Panc1 (cell line): Measurements from ENCODE around the gene HOTAIR. TPM values are rescaled to one million over a fixed set of nuclear protein-coding genes. Genes with fewer than 3 reads are reported as not detected.

ENCODE experiments used
- ATAC-seq: fragments of 200-7000 bp; cut with Tn5 transposase; 2 replicates; pipeline ENCODE4 v1.9.1; 2020; ENCODE audit warnings: mild to moderate bottlenecking, moderate library complexity
- BruUV-seq: library from RNA; stranded (reverse); fragments of 400-500 nt; replicated peaks from 2 replicates; lab custom pipeline; 2021; lab: Mats Ljungman, UMichigan
- CTCF ChIA-PET: fragments of 300-600 bp; sonication (Branson Sonifier 250); formaldehyde crosslinking; loops from one replicate; lab custom pipeline; 2022; ENCODE audit warnings: antibody characterized with exemption; lab: Charles Lee
- POLR2A ChIA-PET: fragments of 300-600 bp; sonication (Branson Sonifier 250); formaldehyde crosslinking; loops from one replicate; lab custom pipeline; 2022; ENCODE audit warnings: antibody characterized with exemption; lab: Charles Lee
- DNase-seq: peaks from one replicate; pipeline ENCODE4 v3.0.0-alpha.2; 2010; ENCODE audit warnings: low read depth, low spot score
- H3K27ac ChIP-seq: 2 replicates; pipeline ENCODE4 v1.5.1; 2011; ENCODE audit warnings: mild to moderate bottlenecking, low read length, inconsistent platforms
- H3K27me3 ChIP-seq: fragments of 200-500 bp; sonication (Bioruptor generic); 2 replicates; pipeline ENCODE4 v1.6.0; 2014; ENCODE audit warnings: low read length, inconsistent platforms; ENCODE audit not compliant: control insufficient read depth, insufficient read depth
- H3K36me3 ChIP-seq: fragments of 200-500 bp; sonication (Bioruptor generic); 2 replicates; pipeline ENCODE4 v1.5.1; 2014; ENCODE audit warnings: inconsistent platforms, mild to moderate bottlenecking, low read length, moderate library complexity; ENCODE audit not compliant: control insufficient read depth, insufficient read depth
- H3K4me1 ChIP-seq: 2 replicates; pipeline ENCODE4 v1.5.1; 2011; ENCODE audit warnings: inconsistent platforms, mild to moderate bottlenecking, low read length, moderate library complexity; ENCODE audit not compliant: control insufficient read depth, insufficient read depth
- H3K4me3 ChIP-seq, 2 experiments: 2 replicates each; pipeline ENCODE4 v1.5.1; 2011 to 2012; ENCODE audit warnings: low read depth in 2 of 2, low read length in 2 of 2, mild to moderate bottlenecking in 2 of 2, inconsistent platforms in 1 of 2, moderate library complexity in 1 of 2
- H3K9me3 ChIP-seq: fragments of 200-500 bp; sonication (Bioruptor generic); 2 replicates; pipeline ENCODE4 v1.5.1; 2014; ENCODE audit warnings: low read depth, mild to moderate bottlenecking, inconsistent platforms, low read length, moderate library complexity; ENCODE audit not compliant: control insufficient read depth, insufficient read depth
- CTCF ChIP-seq: fragments of 450-650 bp; IDR thresholded peaks from 2 replicates; pipeline ENCODE4 v1.5.1; 2017; ENCODE audit warnings: mild to moderate bottlenecking
- POLR2AphosphoS5 ChIP-seq: IDR thresholded peaks from 2 replicates; pipeline ENCODE4 v1.6.1; 2012; ENCODE audit warnings: mild to moderate bottlenecking, low read depth, low read length, moderate library complexity
- REST ChIP-seq, 2 experiments: IDR thresholded peaks; 2 replicates each; pipeline ENCODE4 v1.6.1; 2011 to 2012; ENCODE audit warnings: low read depth in 2 of 2, control low read depth in 1 of 2, low read length in 1 of 2, mild to moderate bottlenecking in 1 of 2, moderate library complexity in 1 of 2; ENCODE audit not compliant: insufficient read depth in 1 of 2
- SIN3A ChIP-seq: IDR thresholded peaks from 2 replicates; pipeline ENCODE4 v1.6.1; 2012; ENCODE audit warnings: low read depth, mild to moderate bottlenecking, low read length, moderate library complexity, borderline replicate concordance; ENCODE audit not compliant: insufficient read depth
- TCF7L2 ChIP-seq: IDR thresholded peaks from 2 replicates; pipeline ENCODE4 v1.6.1; 2011; ENCODE audit warnings: mild to moderate bottlenecking, low read depth, low read length, inconsistent platforms
- in situ Hi-C: cut with HindIII; loops from 2 replicates; pipeline ENCODE4 v1.10.0; 2016; ENCODE audit warnings: low sequenced_read_pairs, low pct_unique_long_range_greater_than_20kb
- intact Hi-C: fragments of 100-400 bp; cut with micrococcal nuclease; formaldehyde crosslinking; loops from one replicate; pipeline ENCODE4 v1.10.0; 2022; ENCODE audit not compliant: unreplicated experiment
- total RNA-seq: library from RNA; stranded (reverse); gene quantifications from one replicate; pipeline ENCODE4 v1.2.1, GENCODE V29; 2021; ENCODE audit not compliant: unreplicated experiment

HOTAIR gene
- total RNA-seq, 1 experiment from 2014 or later: 31.7 TPM

GRCh38 chr12:53988541-53989226 lies 13.9 kb upstream of the HOTAIR start:
- ATAC-seq: no peak
- CTCF ChIA-PET: interaction anchor here (0.7 to 1.3 kb wide), 2 partner anchors 9 to 210 kb away, joined by 5 to 8 read pairs; no protein-coding TSS in a partner anchor
- peak overlapping the region; percentile 99 for H3K27ac ChIP-seq

More at GRCh38 chr12:53988541-53989226, 13.9 kb upstream of the HOTAIR start:
- no peaks in the 10 kb centered on the region for H3K9me3 ChIP-seq
- peaks cover 19% of the 10 kb centered on the region for H3K4me1 ChIP-seq
- peak overlapping the region; percentile 66 to 67 for H3K4me3 ChIP-seq
- intact Hi-C loops (no loop called here), in situ Hi-C loops (no loop called here)
- BruUV-seq: no TSS peak
- H3K36me3 ChIP-seq: no peaks in the 10 kb centered on the region
- POLR2A ChIA-PET: interaction anchor here (0.5 to 1.8 kb wide), 3 partner anchors 10 to 301 kb away, joined by 3 to 9 read pairs (median 4); no protein-coding TSS in a partner anchor
- TF ChIP-seq CTCF (no peak), TCF7L2 (no peak), SIN3A (no peak), REST (IDR thresholded peaks at IDR 0.05; ENCODE audit: insufficient read depth in 1 of 2, low read depth in 2 of 2, low read length in 1 of 2) (no peak), POLR2AphosphoS5 (no peak)
- DNase-seq: no peak
- H3K27me3 ChIP-seq: no peaks in the 10 kb centered on the region
